ENCODE data around the gene PMEPA1.

The PMEPA1 gene

GRCh38 chr20:57693002-57693582 is 16.7 kb downstream of the PMEPA1 start:
- no peak for DNase-seq

GRCh38 chr20:57692393-57692792 is 17.4 kb downstream of the PMEPA1 start:
- DNase-seq = no peak

- DNase-seq = no peak
These were observed 18.1 kb downstream of the PMEPA1 start for GRCh38 chr20:57691699-57692098.

GRCh38 chr20:57690525-57690924 is 19.3 kb downstream of the PMEPA1 start:
- no peak for DNase-seq

- no peak for DNase-seq
These were observed 19.9 kb downstream of the PMEPA1 start for GRCh38 chr20:57689745-57690481.

- DNase-seq = no peak
These were observed 21.0 kb downstream of the PMEPA1 start for GRCh38 chr20:57688864-57689263.

- DNase-seq = no peak
These were observed 21.5 kb downstream of the PMEPA1 start for GRCh38 chr20:57688295-57688694.

GRCh38 chr20:57686931-57687652 is 22.7 kb downstream of the PMEPA1 start:
- DNase-seq = no peak

GRCh38 chr20:57685146-57685758 is 24.6 kb downstream of the PMEPA1 start:
- DNase-seq = no peak

GRCh38 chr20:57684808-57685140 is 25.0 kb downstream of the PMEPA1 start:
- DNase-seq = no peak

- no peak for DNase-seq
These were observed 25.7 kb downstream of the PMEPA1 start for GRCh38 chr20:57683881-57684807.

- no peak for DNase-seq
These were observed 26.5 kb downstream of the PMEPA1 start for GRCh38 chr20:57683287-57683686.

- DNase-seq = no peak
These were observed 27.4 kb downstream of the PMEPA1 start for GRCh38 chr20:57682184-57683101.

GRCh38 chr20:57680934-57681914 is 28.6 kb downstream of the PMEPA1 start:
- peak; percentile 45 for DNase-seq

- DNase-seq = no peak
These were observed 29.6 kb downstream of the PMEPA1 start for GRCh38 chr20:57680131-57680716.

- no peak for DNase-seq
These were observed 30.7 kb downstream of the PMEPA1 start for GRCh38 chr20:57679113-57679512.

- DNase-seq = no peak
These were observed 31.5 kb downstream of the PMEPA1 start for GRCh38 chr20:57678340-57678739.

- no peak for DNase-seq
These were observed 32.2 kb downstream of the PMEPA1 start for GRCh38 chr20:57677584-57677982.
